ENCODE measurements around the gene TDRD12. TPM values are rescaled to one million over a fixed set of nuclear protein-coding genes. Genes with fewer than 3 reads are reported as not detected.
"Not testable (repeated sequence)": the region's sequence is repeated elsewhere in the genome, so short reads cannot be mapped to it uniquely, and the experiment has no call there.

TDRD12 gene
- total RNA-seq, 1 donor from 2014 or later: 0.07 TPM

DNA sequence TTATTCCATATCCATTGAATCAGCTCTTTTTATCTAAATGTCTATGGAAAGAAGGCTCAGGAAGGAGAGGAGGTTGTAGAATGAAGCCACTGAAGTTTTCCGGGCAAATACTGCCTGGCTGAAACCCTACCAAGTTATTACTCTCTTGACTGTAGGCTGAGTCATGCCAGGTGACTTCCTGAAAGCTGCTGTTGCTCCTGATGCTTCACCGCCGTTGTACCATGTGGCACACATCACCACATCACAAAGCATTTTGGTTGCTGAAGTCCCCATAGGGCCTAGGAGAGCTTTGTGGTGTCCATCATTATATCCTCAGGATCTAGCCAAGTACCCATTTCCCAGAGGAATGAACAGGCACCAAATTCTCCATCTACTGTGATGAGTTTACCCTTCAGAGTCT is 11.1 kb upstream of the TDRD12 start:
- Histone ChIP-seq H3K4me3 (no peak overlapping the region), H3K27ac (no peak overlapping the region), H3K4me1 (no peaks in the 10 kb centered on the region), H3K36me3 (no peaks in the 10 kb centered on the region), H3K27me3 (no peaks in the 10 kb centered on the region), H2AFZ (replicated peaks) (no peak overlapping the region), H3F3A (ENCODE audit: low read depth) (no peaks in the 10 kb centered on the region), H3K79me2 (ENCODE audit: low read depth) (no peaks in the 10 kb centered on the region), H3K4me2 (no peak overlapping the region), H4K20me1 (ENCODE audit: low read depth) (no peaks in the 10 kb centered on the region), H3K9ac (no peak overlapping the region), H3K9me3 (ENCODE audit: low read depth) (peaks cover 5% of the 10 kb centered on the region)
- peaks cover 2% of the 10 kb centered on the region for H3K4me1 Mint-ChIP-seq
- TF ChIP-seq EZH2phosphoT487 (IDR thresholded peaks at IDR 0.05) (no peak), EZH2 (IDR thresholded peaks at IDR 0.05) (no peak)
- peaks cover 2% of the 10 kb centered on the region for H3K27me3 Mint-ChIP-seq (ENCODE audit: insufficient read depth, low read depth)
- peaks cover 21% of the 10 kb centered on the region for H3K9me3 Mint-ChIP-seq
- H3K27ac Mint-ChIP-seq: no peak overlapping the region
- no peak overlapping the region for H3K4me3 Mint-ChIP-seq
- H3K36me3 Mint-ChIP-seq: peaks cover 7% of the 10 kb centered on the region
- DNase-seq (ENCODE audit: low spot score): no peak

DNA sequence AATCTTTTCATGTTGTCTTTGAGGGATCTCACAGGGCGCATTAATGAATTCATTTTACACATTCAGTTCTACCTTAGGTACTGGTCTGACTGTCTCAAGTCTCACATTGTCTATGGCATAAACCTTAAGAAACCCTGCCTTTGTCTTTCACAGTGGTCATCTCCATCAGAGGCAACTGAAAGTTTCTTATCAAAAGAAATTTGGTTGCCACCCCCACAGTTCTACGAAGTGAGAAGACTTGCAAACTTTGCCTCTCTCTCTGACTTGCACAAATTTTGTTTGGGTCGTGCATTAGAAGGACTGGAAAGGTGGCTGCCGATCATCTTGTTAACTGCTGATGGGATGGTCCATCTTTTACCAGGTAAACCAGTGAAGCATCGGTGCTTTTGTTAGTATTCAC is 10.5 kb upstream of the TDRD12 start:
- H3K27ac Mint-ChIP-seq: peak overlapping the region; percentile 25
- peaks cover 2% of the 10 kb centered on the region for H3K4me1 Mint-ChIP-seq
- Histone ChIP-seq H3K9ac (no peak overlapping the region), H3K27me3 (no peaks in the 10 kb centered on the region), H3K9me3 (ENCODE audit: low read depth) (peaks cover 4% of the 10 kb centered on the region), H2AFZ (replicated peaks) (no peak overlapping the region), H3K36me3 (no peaks in the 10 kb centered on the region), H3K27ac (no peak overlapping the region), H3K4me1 (no peaks in the 10 kb centered on the region), H3K4me2 (no peak overlapping the region), H4K20me1 (ENCODE audit: low read depth) (no peaks in the 10 kb centered on the region), H3K79me2 (ENCODE audit: low read depth) (no peaks in the 10 kb centered on the region), H3K4me3 (no peak overlapping the region), H3F3A (ENCODE audit: low read depth) (no peaks in the 10 kb centered on the region)
- no peak overlapping the region for H3K4me3 Mint-ChIP-seq
- TF ChIP-seq EZH2 (IDR thresholded peaks at IDR 0.05): no peak
- TF ChIP-seq EZH2phosphoT487 (IDR thresholded peaks at IDR 0.05): no peak
- no peak for TF ChIP-seq CTCF (IDR thresholded peaks at IDR 0.05)
- peaks cover 18% of the 10 kb centered on the region for H3K9me3 Mint-ChIP-seq
- DNase-seq (ENCODE audit: low spot score): no peak
- H3K36me3 Mint-ChIP-seq: peaks cover 5% of the 10 kb centered on the region
- H3K27me3 Mint-ChIP-seq (ENCODE audit: insufficient read depth, low read depth): peaks cover 2% of the 10 kb centered on the region

- Histone ChIP-seq H3K9me3 (ENCODE audit: low read depth) (no peaks in the 10 kb centered on the region), H3K9ac (no peak overlapping the region), H3K4me2 (no peak overlapping the region), H3K4me1 (no peaks in the 10 kb centered on the region), H3F3A (ENCODE audit: low read depth) (no peaks in the 10 kb centered on the region), H3K79me2 (ENCODE audit: low read depth) (no peaks in the 10 kb centered on the region), H4K20me1 (ENCODE audit: low read depth) (no peaks in the 10 kb centered on the region), H2AFZ (replicated peaks) (no peak overlapping the region), H3K27ac (no peak overlapping the region), H3K4me3 (no peak overlapping the region), H3K36me3 (no peaks in the 10 kb centered on the region), H3K27me3 (no peaks in the 10 kb centered on the region)
- Mint-ChIP-seq H3K27me3 (ENCODE audit: insufficient read depth, low read depth) (peaks cover 2% of the 10 kb centered on the region), H3K36me3 (peaks cover 4% of the 10 kb centered on the region), H3K27ac (no peak overlapping the region), H3K9me3 (peaks cover 4% of the 10 kb centered on the region), H3K4me3 (no peak overlapping the region), H3K4me1 (peaks cover 2% of the 10 kb centered on the region)
- TF ChIP-seq EZH2 (IDR thresholded peaks at IDR 0.05) (no peak), CTCF (IDR thresholded peaks at IDR 0.05) (no peak), EZH2phosphoT487 (IDR thresholded peaks at IDR 0.05) (no peak)
- DNase-seq (ENCODE audit: low spot score): no peak
These were observed 7.8 kb upstream of the TDRD12 start for GRCh38 chr19:32711747-32712146.

- not testable (repeated sequence) for H3K27ac ChIP-seq; H3K79me2 ChIP-seq (ENCODE audit: low read depth); H3K27me3 Mint-ChIP-seq (ENCODE audit: insufficient read depth, low read depth); H3K9me3 ChIP-seq (ENCODE audit: low read depth); H3K27ac Mint-ChIP-seq; H3K27me3 ChIP-seq; H3K36me3 ChIP-seq; H2AFZ ChIP-seq (replicated peaks); H3K9me3 Mint-ChIP-seq; H3K36me3 Mint-ChIP-seq; H3K4me2 ChIP-seq; H3K9ac ChIP-seq; H3K4me3 ChIP-seq; DNase-seq (ENCODE audit: low spot score); H3K4me3 Mint-ChIP-seq; H3K4me1 Mint-ChIP-seq; H3K4me1 ChIP-seq; H4K20me1 ChIP-seq (ENCODE audit: low read depth); H3F3A ChIP-seq (ENCODE audit: low read depth)
These were observed 3.4 kb upstream of the TDRD12 start for GRCh38 chr19:32716203-32716602.
